ENCODE results near the gene PHF8. TPM values are rescaled to one million over a fixed set of nuclear protein-coding genes. Genes with fewer than 3 reads are reported as not detected.

The PHF8 gene
- total and polyA plus RNA-seq, 4 donors: 12.3 to 59.7 (median 16.1) TPM

DNA sequence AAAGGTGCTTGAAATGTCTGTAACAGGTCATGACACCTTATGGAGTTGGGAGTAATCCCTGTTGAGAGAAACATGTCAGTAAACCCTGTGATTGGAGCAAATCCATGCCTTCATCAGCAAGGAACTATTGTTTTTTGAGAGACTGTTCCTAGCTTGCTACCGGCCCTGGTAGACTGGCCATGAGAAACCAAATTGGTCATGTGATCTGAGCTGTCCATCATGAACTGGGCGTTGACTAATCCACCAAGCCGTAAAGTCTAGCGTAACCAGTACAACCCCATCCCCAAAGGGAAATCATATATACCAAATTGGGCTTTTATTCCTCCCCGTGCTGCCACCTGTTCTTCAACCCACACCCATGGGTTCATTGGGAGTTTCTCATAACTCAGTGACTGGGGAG, 143.7 kb downstream of the PHF8 start:
- H3K4me1 ChIP-seq (ENCODE audit: control insufficient read depth in 4 of 4, insufficient read depth in 4 of 4, low read length in 3 of 4): no peaks in the 10 kb centered on the region
- no peak overlapping the region for H3K9ac ChIP-seq (ENCODE audit: low read depth in 1 of 2, low read length in 2 of 2)
- H3K27ac ChIP-seq (ENCODE audit: low read depth in 1 of 2, low read length in 2 of 2): no peak overlapping the region
- no peaks in the 10 kb centered on the region for H3K36me3 ChIP-seq (ENCODE audit: control insufficient read depth in 4 of 4, insufficient read depth in 3 of 4, low read depth in 1 of 4, low read length in 3 of 4)
- TF ChIP-seq RAD21 (IDR thresholded peaks at IDR 0.05) (no peak), EGR1 (IDR thresholded peaks at IDR 0.05; ENCODE audit: low read depth in 2 of 2) (no peak), SP1 (IDR thresholded peaks at IDR 0.05) (no peak), JUND (IDR thresholded peaks at IDR 0.05) (no peak), FOXA1 (IDR thresholded peaks at IDR 0.05) (no peak), TAF1 (conservative IDR thresholded peaks at IDR 0.05) (no peak), GABPA (IDR thresholded peaks at IDR 0.05 in 1 of 2, conservative IDR thresholded peaks at IDR 0.05 in 1 of 2) (no peak), FOXA2 (IDR thresholded peaks at IDR 0.05) (no peak), HNF4G (IDR thresholded peaks at IDR 0.05) (no peak), RXRA (IDR thresholded peaks at IDR 0.05) (no peak)
- TF ChIP-seq, protein P1, sequence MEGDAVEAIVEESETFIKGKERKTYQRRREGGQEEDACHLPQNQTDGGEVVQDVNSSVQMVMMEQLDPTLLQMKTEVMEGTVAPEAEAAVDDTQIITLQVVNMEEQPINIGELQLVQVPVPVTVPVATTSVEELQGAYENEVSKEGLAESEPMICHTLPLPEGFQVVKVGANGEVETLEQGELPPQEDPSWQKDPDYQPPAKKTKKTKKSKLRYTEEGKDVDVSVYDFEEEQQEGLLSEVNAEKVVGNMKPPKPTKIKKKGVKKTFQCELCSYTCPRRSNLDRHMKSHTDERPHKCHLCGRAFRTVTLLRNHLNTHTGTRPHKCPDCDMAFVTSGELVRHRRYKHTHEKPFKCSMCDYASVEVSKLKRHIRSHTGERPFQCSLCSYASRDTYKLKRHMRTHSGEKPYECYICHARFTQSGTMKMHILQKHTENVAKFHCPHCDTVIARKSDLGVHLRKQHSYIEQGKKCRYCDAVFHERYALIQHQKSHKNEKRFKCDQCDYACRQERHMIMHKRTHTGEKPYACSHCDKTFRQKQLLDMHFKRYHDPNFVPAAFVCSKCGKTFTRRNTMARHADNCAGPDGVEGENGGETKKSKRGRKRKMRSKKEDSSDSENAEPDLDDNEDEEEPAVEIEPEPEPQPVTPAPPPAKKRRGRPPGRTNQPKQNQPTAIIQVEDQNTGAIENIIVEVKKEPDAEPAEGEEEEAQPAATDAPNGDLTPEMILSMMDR (IDR thresholded peaks at IDR 0.05; ENCODE audit: low read depth, low read length, missing input control): no peak
- TF ChIP-seq, protein P2, sequence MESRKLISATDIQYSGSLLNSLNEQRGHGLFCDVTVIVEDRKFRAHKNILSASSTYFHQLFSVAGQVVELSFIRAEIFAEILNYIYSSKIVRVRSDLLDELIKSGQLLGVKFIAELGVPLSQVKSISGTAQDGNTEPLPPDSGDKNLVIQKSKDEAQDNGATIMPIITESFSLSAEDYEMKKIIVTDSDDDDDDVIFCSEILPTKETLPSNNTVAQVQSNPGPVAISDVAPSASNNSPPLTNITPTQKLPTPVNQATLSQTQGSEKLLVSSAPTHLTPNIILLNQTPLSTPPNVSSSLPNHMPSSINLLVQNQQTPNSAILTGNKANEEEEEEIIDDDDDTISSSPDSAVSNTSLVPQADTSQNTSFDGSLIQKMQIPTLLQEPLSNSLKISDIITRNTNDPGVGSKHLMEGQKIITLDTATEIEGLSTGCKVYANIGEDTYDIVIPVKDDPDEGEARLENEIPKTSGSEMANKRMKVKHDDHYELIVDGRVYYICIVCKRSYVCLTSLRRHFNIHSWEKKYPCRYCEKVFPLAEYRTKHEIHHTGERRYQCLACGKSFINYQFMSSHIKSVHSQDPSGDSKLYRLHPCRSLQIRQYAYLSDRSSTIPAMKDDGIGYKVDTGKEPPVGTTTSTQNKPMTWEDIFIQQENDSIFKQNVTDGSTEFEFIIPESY (IDR thresholded peaks at IDR 0.05): no peak
- no peaks in the 10 kb centered on the region for H3K27me3 ChIP-seq (ENCODE audit: control insufficient read depth in 4 of 4, insufficient read depth in 4 of 4, low read length in 3 of 4)
- 88% methylated on average over 5 of the region's 5 CpGs for WGBS
- H3K9me3 ChIP-seq (ENCODE audit: control insufficient read depth in 4 of 4, low read length in 3 of 4): peaks cover 0 to 2% (median 0%) of the 10 kb centered on the region in 4 donors
- no peak for DNase-seq (ENCODE audit: low spot score)
- H3K4me3 ChIP-seq (ENCODE audit: low read depth in 1 of 3, low read length in 3 of 3): no peak overlapping the region

DNA sequence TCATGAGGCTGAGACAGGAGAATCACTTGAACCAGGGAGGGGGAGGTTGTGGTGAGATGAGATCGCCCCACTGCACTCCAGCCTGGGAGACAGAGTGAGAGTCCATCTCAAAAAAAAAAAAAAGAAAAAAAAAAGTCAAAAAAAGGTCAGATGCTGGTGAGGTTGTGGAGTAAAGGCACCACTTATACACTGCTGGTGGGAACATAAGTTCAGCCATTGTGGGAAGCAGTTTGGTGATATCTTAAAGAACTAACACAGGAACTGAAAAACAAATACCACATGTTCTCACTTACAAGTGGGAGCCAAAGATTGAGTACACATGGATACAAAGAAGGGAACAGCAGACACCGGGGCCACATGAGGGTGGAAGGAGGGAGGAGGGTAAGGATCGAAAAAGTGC, 149.0 kb downstream of the PHF8 start:
- no peak overlapping the region for H3K9ac ChIP-seq (ENCODE audit: low read depth in 1 of 2, low read length in 2 of 2)
- DNase-seq (ENCODE audit: low spot score): no peak
- no peak overlapping the region for H3K4me3 ChIP-seq (ENCODE audit: low read depth in 1 of 3, low read length in 3 of 3)
- H3K27me3 ChIP-seq (ENCODE audit: control insufficient read depth in 4 of 4, insufficient read depth in 4 of 4, low read length in 3 of 4): no peaks in the 10 kb centered on the region
- H3K4me1 ChIP-seq (ENCODE audit: control insufficient read depth in 4 of 4, insufficient read depth in 4 of 4, low read length in 3 of 4): no peaks in the 10 kb centered on the region
- H3K36me3 ChIP-seq (ENCODE audit: control insufficient read depth in 4 of 4, insufficient read depth in 3 of 4, low read depth in 1 of 4, low read length in 3 of 4): no peaks in the 10 kb centered on the region
- TF ChIP-seq SP1 (IDR thresholded peaks at IDR 0.05): no peak
- no peak for TF ChIP-seq GABPA (IDR thresholded peaks at IDR 0.05 in 1 of 2, conservative IDR thresholded peaks at IDR 0.05 in 1 of 2)
- TF ChIP-seq HNF4A (conservative IDR thresholded peaks at IDR 0.05): no peak
- TF ChIP-seq HNF4G (IDR thresholded peaks at IDR 0.05): no peak
- TF ChIP-seq JUND (IDR thresholded peaks at IDR 0.05): no peak
- TF ChIP-seq, protein P3, sequence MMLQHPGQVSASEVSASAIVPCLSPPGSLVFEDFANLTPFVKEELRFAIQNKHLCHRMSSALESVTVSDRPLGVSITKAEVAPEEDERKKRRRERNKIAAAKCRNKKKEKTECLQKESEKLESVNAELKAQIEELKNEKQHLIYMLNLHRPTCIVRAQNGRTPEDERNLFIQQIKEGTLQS (IDR thresholded peaks at IDR 0.05): no peak
- TF ChIP-seq YY1 (IDR thresholded peaks at IDR 0.05): no peak
- no peak overlapping the region for H3K27ac ChIP-seq (ENCODE audit: low read depth in 1 of 2, low read length in 2 of 2)
- WGBS: 78% methylated on average over 3 of the region's 3 CpGs
- peaks cover 0 to 4% (median 0%) of the 10 kb centered on the region in 4 donors for H3K9me3 ChIP-seq (ENCODE audit: control insufficient read depth in 4 of 4, low read length in 3 of 4)

Small RNAs within 50 kb of the gene (small RNA-seq; reads per million reads assigned to genes)
- 0.42 reads per million, percentile 47 among the genes with 10 or more reads in this experiment for gene RNA5SP505

Other genes starting within 250 kb of the PHF8 start
- gene FAM120C, start 138.8 kb upstream of the PHF8 start, total RNA-seq: 1 to 10 TPM; 2.6 to 3.7 TPM
- gene FAM120C, start 138.8 kb upstream of the PHF8 start, polyA plus RNA-seq: 1 to 10 TPM; 1.8 to 2.0 TPM

Measured in liver (tissue), 10 donors.